EH (cell line): Measurements from ENCODE around the gene SCUBE1.

Source experiments
- DNase-seq: peaks from one replicate; pipeline ENCODE4 v3.0.0-alpha.2; 2015; ENCODE audit warnings: low read depth

SCUBE1 gene

GRCh38 chr22:43257549-43257948 is 85.6 kb downstream of the SCUBE1 start:
- no peak for DNase-seq

DNA sequence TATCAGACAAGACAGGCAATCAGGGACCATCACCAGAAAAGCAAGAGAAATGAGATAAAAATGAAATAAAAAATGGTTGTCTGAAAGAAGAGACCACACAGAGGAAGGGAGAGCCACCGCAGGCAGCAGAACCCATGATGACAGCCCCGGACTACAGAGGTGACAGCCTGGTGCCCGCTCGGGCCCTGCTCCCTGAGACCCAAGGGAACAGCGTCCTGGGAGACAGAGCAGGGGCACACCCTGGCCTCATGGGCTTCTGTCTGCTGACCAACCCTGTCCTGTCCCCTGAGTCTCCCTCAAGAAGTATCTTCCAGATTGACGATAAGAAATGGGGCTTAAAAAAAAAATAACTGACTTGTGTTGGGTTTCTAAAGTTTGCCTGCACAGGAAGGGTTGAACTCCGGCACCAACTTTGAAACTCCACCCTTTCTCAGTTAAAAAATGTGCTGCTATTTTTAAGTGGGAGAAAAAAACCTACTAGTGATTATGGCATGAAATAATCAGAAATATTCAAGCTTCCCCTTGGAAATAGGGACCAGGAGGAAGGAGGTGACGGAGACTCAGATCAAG is 86.1 kb downstream of the SCUBE1 start:
- no peak for DNase-seq

DNA sequence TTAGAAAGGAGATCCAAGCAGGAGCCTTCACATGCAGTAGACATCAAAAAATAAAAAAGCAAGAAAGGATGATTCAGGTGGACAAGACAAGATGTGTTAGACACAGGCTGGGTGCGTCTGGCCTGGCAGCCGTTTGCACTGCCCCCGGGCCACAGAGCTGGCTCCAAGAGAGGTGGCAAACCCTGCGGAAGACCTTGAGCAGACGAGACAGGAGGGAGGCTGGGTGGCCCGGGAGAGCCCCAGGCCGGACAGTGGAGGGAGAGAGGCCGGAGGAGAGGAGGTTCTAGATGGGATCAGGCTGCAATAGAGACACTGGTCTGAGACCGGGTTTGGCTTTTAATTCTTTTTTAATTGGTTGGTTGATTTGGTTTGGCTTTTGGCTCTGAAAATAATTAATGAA is 86.6 kb downstream of the SCUBE1 start:
- no peak for DNase-seq

GRCh38 chr22:43255299-43255698 is 87.9 kb downstream of the SCUBE1 start:
- DNase-seq = no peak

DNA sequence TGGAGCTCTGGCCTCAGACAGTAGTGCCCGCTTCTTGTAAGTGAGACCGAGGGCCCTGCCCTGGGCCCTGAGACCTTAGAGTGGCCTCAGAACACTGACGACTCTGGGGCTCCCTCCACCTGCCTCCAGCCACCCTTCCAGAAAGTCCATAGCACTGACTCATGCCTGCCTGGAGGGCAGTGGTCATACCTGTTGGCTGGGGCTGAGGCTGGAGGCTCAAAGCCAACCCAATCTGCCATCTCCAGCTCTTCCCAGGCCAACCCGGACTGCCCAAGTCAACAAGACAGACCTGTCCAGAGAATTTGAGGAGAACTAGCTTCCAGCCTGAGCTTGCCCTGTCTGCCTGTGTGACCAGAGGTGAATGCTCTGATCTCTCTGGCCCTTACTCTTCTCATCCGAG is 89.3 kb downstream of the SCUBE1 start:
- no peak for DNase-seq

GRCh38 chr22:43252319-43252718 is 90.9 kb downstream of the SCUBE1 start:
- DNase-seq = no peak

GRCh38 chr22:43249789-43250471 is 93.2 kb downstream of the SCUBE1 start:
- DNase-seq = no peak

GRCh38 chr22:43247546-43248260 is 95.5 kb downstream of the SCUBE1 start:
- DNase-seq = no peak

GRCh38 chr22:43246188-43246587 is 97.0 kb downstream of the SCUBE1 start:
- no peak for DNase-seq

DNA sequence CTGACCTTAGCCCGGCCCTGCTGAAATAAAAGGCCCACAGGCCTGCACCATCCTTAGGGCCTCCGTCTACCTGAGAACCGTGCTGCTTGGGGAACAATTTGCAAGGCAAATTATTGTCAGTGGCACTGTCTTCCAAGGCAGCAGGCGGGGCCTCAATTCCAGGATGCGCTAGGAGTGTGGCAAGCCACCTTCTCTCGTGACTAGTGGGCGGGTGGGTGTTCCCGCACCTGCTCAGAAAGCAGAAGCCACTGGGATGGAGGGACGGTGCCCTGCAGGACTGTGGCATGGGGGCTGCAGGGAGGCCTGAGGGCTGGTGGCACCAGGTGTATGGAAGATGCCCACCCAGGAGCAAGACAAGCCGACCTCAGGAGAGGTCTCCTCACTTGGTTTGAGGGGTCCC is 97.5 kb downstream of the SCUBE1 start:
- DNase-seq = no peak

- no peak for DNase-seq
Observed at GRCh38 chr22:43244803-43245527, 98.2 kb downstream of the SCUBE1 start.

- no peak for DNase-seq
Observed at GRCh38 chr22:43244402-43244801, 98.8 kb downstream of the SCUBE1 start.

- no peak for DNase-seq
Observed at GRCh38 chr22:43243324-43243723, 99.8 kb downstream of the SCUBE1 start.

- DNase-seq = no peak
Observed at GRCh38 chr22:43242627-43243026, 100.5 kb downstream of the SCUBE1 start.

- DNase-seq = no peak
Observed at GRCh38 chr22:43241699-43242386, 101.3 kb downstream of the SCUBE1 start.

- no peak for DNase-seq
Observed at GRCh38 chr22:43241138-43241597, 102.0 kb downstream of the SCUBE1 start.

- no peak for DNase-seq
Observed at GRCh38 chr22:43240614-43241013, 102.6 kb downstream of the SCUBE1 start.

GRCh38 chr22:43239956-43240355 is 103.2 kb downstream of the SCUBE1 start:
- no peak for DNase-seq

GRCh38 chr22:43239193-43239780 is 103.9 kb downstream of the SCUBE1 start:
- DNase-seq = no peak

DNA sequence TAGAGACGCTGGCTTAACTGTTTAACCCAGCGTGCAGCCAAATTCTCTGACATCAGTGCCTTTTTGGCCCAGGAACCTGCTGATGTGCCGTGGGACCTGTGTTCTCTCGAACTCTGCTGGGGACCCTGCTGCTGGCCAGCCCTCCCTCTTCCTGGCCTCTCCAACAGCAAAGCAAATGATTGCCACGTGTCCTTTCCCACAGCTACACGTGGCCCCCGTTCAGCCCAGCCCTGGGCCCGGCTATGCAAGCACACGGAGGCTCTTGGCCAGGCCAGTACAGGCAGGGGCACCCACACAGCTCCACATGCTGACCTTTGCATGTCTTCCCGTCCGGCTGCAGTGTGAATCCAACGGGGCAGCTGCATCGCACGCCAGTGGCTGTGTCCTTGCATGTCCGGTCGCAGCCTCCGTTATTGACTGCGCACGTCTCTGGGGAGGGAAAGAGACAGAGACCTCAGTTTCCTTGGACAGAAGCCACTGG is 104.6 kb downstream of the SCUBE1 start:
- DNase-seq = no peak

- no peak for DNase-seq
Observed at GRCh38 chr22:43237280-43237679, 105.9 kb downstream of the SCUBE1 start.
